Esophagus muscularis mucosa (tissue), 3 donors: ENCODE data around the gene C4orf46.

ENCODE experiments used
- EP300 ChIP-seq: sonication (generic); formaldehyde crosslinking; IDR thresholded peaks from one replicate; pipeline ENCODE4 v1.6.1; 2017; ENCODE audit warnings: antibody characterized with exemption
- TF ChIP-seq, protein P1 (sequence below), 3 experiments: fragments of 200-600 bp in 2 of 3; fragments of 450-650 bp in 1 of 3; sonication (generic) in 2 of 3; IDR thresholded peaks; one replicate each; pipeline ENCODE4 v1.5.1; 2017 to 2019; ENCODE audit warnings: antibody characterized with exemption in 3 of 3, mild to moderate bottlenecking in 2 of 3, moderate library complexity in 1 of 3

DNA sequence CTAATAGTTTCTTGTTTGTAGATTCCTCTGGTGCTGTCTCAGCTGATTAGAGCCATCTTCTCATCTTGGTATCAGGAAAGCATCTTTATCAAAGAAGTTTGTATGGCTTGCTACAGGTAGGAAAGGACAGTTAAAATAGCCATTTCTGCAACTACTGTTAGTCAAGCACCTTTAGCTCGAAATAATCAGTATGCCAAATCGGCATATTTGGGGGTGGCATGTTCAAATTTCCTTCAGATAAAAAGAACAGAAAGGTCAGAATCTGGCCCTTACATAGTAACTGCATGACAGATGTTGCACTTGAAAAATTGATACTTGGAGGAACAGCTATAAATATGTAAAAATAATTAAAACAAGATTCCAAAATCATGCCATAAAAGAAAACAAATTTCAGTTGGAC, 4.8 kb downstream of the C4orf46 start:
- TF ChIP-seq, protein P1, sequence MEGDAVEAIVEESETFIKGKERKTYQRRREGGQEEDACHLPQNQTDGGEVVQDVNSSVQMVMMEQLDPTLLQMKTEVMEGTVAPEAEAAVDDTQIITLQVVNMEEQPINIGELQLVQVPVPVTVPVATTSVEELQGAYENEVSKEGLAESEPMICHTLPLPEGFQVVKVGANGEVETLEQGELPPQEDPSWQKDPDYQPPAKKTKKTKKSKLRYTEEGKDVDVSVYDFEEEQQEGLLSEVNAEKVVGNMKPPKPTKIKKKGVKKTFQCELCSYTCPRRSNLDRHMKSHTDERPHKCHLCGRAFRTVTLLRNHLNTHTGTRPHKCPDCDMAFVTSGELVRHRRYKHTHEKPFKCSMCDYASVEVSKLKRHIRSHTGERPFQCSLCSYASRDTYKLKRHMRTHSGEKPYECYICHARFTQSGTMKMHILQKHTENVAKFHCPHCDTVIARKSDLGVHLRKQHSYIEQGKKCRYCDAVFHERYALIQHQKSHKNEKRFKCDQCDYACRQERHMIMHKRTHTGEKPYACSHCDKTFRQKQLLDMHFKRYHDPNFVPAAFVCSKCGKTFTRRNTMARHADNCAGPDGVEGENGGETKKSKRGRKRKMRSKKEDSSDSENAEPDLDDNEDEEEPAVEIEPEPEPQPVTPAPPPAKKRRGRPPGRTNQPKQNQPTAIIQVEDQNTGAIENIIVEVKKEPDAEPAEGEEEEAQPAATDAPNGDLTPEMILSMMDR (IDR thresholded peaks at IDR 0.05), result no peak
- no peak for TF ChIP-seq EP300
